K562 (cell line): ENCODE measurements around the gene DDX51. TPM values are rescaled to one million over a fixed set of nuclear protein-coding genes. Genes with fewer than 3 reads are reported as not detected.
A peak's percentile ranks its signal among the peaks of the same experiment; 100 is the strongest.

Source experiments
- C11orf30 ChIP-seq: fragments of 450-650 bp; IDR thresholded peaks from 2 replicates; pipeline ENCODE4 v1.6.1; 2016; ENCODE audit warnings: low read depth, mild to moderate bottlenecking
- CHCHD3 ChIP-seq: fragments of 250-450 bp; sonication (Bioruptor Pico); IDR thresholded peaks from 2 replicates; pipeline ENCODE4 v2.1.2; 2022; ENCODE audit warnings: mild to moderate bottlenecking
- HMBOX1 ChIP-seq: sonication (generic); IDR thresholded peaks from 2 replicates; pipeline ENCODE4 v1.6.1; 2016
- JUNB ChIP-seq: fragments of 450-650 bp; formaldehyde crosslinking; conservative IDR thresholded peaks from 2 replicates; pipeline ENCODE4 v1.4.0; 2020; ENCODE audit warnings: mild to moderate bottlenecking
- KAT2B ChIP-seq: IDR thresholded peaks from one replicate; pipeline ENCODE4 v1.6.1; 2012; ENCODE audit warnings: low read depth, mild to moderate bottlenecking, control low read depth, inconsistent platforms, low read length, moderate library complexity
- KLF1 ChIP-seq: fragments of 450-650 bp; IDR thresholded peaks from 2 replicates; pipeline ENCODE4 v1.6.1; 2016; ENCODE audit warnings: missing genetic modification characterization, missing compliant biosample characterization
- MCM2 ChIP-seq: fragments of 450-650 bp; IDR thresholded peaks from 2 replicates; pipeline ENCODE4 v1.6.1; 2017; ENCODE audit warnings: low read depth, mild to moderate bottlenecking
- MCM7 ChIP-seq, 2 experiments: fragments of 450-650 bp; IDR thresholded peaks; 2 replicates each; pipeline ENCODE4 v1.6.1; 2016 to 2018
- RAD51 ChIP-seq: fragments of 450-650 bp; IDR thresholded peaks from 2 replicates; pipeline ENCODE4 v1.7.1; 2016; ENCODE audit warnings: low read depth, mild to moderate bottlenecking, borderline replicate concordance
- RBM39 ChIP-seq: fragments of 200-400 bp; formaldehyde crosslinking; optimal IDR thresholded peaks from 2 replicates; pipeline ENCODE3; 2018; ENCODE audit warnings: low read depth, low read length
- SNIP1 ChIP-seq: fragments of 450-650 bp; IDR thresholded peaks from 2 replicates; pipeline ENCODE4 v1.7.1; 2017; ENCODE audit warnings: low read depth, mild to moderate bottlenecking
- SPI1 ChIP-seq: IDR thresholded peaks from 2 replicates; pipeline ENCODE4 v1.6.1; 2011; ENCODE audit warnings: low read depth, low read length, control low read depth, borderline replicate concordance
- TAF1 ChIP-seq: IDR thresholded peaks from 2 replicates; pipeline ENCODE4 v1.6.1; 2011; ENCODE audit warnings: mild to moderate bottlenecking, low read length, moderate library complexity; ENCODE audit not compliant: insufficient read depth, control insufficient read depth, severe bottlenecking; ENCODE audit errors: extremely low read depth
- TFE3 ChIP-seq: fragments of 450-650 bp; formaldehyde crosslinking; IDR thresholded peaks from 2 replicates; pipeline ENCODE4 v1.4.0; 2020; ENCODE audit warnings: mild to moderate bottlenecking, mixed read lengths
- ZNF407 ChIP-seq: fragments of 450-650 bp; IDR thresholded peaks from 2 replicates; pipeline ENCODE4 v1.6.1; 2016; ENCODE audit warnings: low read depth
- ZNF785 ChIP-seq: fragments of 250-450 bp; sonication (Bioruptor Pico); IDR thresholded peaks from 2 replicates; pipeline ENCODE4 v1.4.0; 2020; ENCODE audit warnings: mild to moderate bottlenecking
- polyA plus RNA-seq, 8 experiments: library from polyadenylated mRNA; depleted of rRNA in 4 of 8; stranded (reverse) in 5 of 8; unstranded in 3 of 8; fragments of >200 nt; fragmentation: Nextera tagmentation in 2 of 8; fragmentation: Illumina TruSeq in 1 of 8; extraction: Ambion mirVana in 2 of 8; extraction: Trizol in 1 of 8; gene quantifications; 2 replicates each; pipeline versions ENCODE4 v1.2.1 to v1.2.3, GENCODE V29; 2011 to 2014; ENCODE audit warnings: inconsistent platforms in 1 of 8, missing spikeins in 1 of 8
- total RNA-seq, 7 experiments: library from RNA; depleted of rRNA in 6 of 7; stranded (reverse); fragments of >200 nt in 6 of 7; fragmentation: Illumina TruSeq in 2 of 7; extraction: Trizol in 2 of 7; gene quantifications; 2 replicates each; pipeline versions ENCODE4 v1.2.1 to v1.2.3, GENCODE V29; 2011 to 2021; ENCODE audit warnings: low replicate concordance in 1 of 7
- TF ChIP-seq, protein P1 (sequence below): fragments of 450-650 bp; formaldehyde crosslinking; IDR thresholded peaks from 2 replicates; pipeline ENCODE4 v1.4.0; 2022; ENCODE audit warnings: mild to moderate bottlenecking, moderate library complexity

The DDX51 gene
- total and polyA plus RNA-seq, 9 of the 15 experiments (the other 6 are each of a cell fraction or from before 2014, with no cell fraction given): 1.1 to 35.9 (median 12.4) TPM

DNA sequence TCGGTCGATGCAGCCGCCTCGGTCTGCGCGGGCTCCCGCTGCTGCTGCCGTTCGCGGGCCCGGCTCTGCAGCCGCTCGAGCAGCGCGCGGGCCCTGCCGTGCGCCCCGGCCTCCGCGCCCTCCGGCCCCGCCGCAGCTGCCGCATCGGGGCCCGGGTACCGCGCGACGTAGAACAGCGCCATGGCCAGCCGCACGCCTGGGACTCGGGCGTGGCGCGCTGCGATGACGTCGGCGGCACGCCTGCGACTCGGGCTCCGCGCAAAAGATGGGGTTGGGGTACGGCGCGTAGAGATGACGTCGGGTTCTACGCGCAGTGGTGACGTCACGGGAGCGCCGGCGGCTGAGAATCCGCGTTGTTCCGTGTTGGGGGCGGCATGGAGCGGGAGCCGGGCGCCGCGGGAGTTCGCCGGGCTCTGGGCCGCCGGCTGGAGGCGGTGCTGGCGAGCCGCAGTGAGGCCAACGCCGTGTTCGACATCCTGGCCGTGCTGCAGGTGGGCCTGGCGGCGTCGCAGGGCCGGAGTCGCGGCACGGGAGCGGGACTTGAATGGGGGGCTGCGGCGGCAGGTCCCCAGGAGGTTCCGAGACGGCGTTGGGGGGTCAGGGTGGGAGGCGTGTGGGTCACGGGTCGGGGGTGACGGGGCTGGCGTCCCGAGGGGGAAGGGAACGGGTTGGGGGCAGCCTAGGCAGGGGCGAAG is at the start of gene DDX51, which contains the start of gene NOC4L (continued):
- no peak for TF ChIP-seq ZNF407
- no peak for TF ChIP-seq SNIP1
- TF ChIP-seq TAF1: peak; percentile 65
- no peak for TF ChIP-seq KAT2B
- TF ChIP-seq SPI1: no peak
- no peak for TF ChIP-seq HMBOX1
- no peak for TF ChIP-seq RBM39
- no peak for TF ChIP-seq RAD51
- TF ChIP-seq JUNB: peak; percentile 88
- TF ChIP-seq MCM7 (IDR thresholded peaks at IDR 0.05): no peak
- peak; percentile 100 for TF ChIP-seq C11orf30
- no peak for TF ChIP-seq TFE3
- TF ChIP-seq CHCHD3 (CRISPR knock-in tag): no peak
- TF ChIP-seq KLF1 (tag): no peak
- TF ChIP-seq, protein P1, sequence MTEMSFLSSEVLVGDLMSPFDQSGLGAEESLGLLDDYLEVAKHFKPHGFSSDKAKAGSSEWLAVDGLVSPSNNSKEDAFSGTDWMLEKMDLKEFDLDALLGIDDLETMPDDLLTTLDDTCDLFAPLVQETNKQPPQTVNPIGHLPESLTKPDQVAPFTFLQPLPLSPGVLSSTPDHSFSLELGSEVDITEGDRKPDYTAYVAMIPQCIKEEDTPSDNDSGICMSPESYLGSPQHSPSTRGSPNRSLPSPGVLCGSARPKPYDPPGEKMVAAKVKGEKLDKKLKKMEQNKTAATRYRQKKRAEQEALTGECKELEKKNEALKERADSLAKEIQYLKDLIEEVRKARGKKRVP (CRISPR knock-in tag): no peak
- no peak for TF ChIP-seq MCM2
- TF ChIP-seq ZNF785 (CRISPR knock-in tag): no peak
